IPS DF 6.9 (cell line): ENCODE data around the gene RAD54L.
"Not testable (repeated sequence)": the region's sequence is repeated elsewhere in the genome, so short reads cannot be mapped to it uniquely, and the experiment has no call there.

ENCODE experiments used
- DNase-seq: peaks from one replicate; pipeline ENCODE4 v3.0.0-alpha.2; 2013; ENCODE audit warnings: low read depth, low spot score
- H3K27ac ChIP-seq: one replicate; pipeline ENCODE4 v1.5.1; 2013; ENCODE audit warnings: low read length, control low read depth
- H3K27me3 ChIP-seq: 2 replicates; pipeline ENCODE4 v1.6.1; 2013; ENCODE audit warnings: mild to moderate bottlenecking, low read length; ENCODE audit not compliant: control insufficient read depth, insufficient read depth
- H3K36me3 ChIP-seq: 2 replicates; pipeline ENCODE4 v1.6.1; 2013; ENCODE audit warnings: low read length; ENCODE audit not compliant: control insufficient read depth, insufficient read depth
- H3K4me1 ChIP-seq: 2 replicates; pipeline ENCODE4 v1.6.1; 2013; ENCODE audit warnings: low read length; ENCODE audit not compliant: control insufficient read depth, insufficient read depth
- H3K4me3 ChIP-seq: 2 replicates; pipeline ENCODE4 v1.5.1; 2013; ENCODE audit warnings: mild to moderate bottlenecking, low read length
- H3K9me3 ChIP-seq: 2 replicates; pipeline ENCODE4 v1.6.1; 2013; ENCODE audit warnings: low read length, inconsistent platforms; ENCODE audit not compliant: control insufficient read depth, insufficient read depth
- WGBS: extraction: QIAGEN DNeasy Blood & Tissue Kit; methylation state at CpG from one replicate; pipeline ENCODE4 v1.1.7; 2013; ENCODE audit warnings: mixed read lengths, missing lambda C conversion rate; ENCODE audit not compliant: insufficient read length, insufficient coverage; 5-methylcytosine and 5-hydroxymethylcytosine counted together

Gene RAD54L

DNA sequence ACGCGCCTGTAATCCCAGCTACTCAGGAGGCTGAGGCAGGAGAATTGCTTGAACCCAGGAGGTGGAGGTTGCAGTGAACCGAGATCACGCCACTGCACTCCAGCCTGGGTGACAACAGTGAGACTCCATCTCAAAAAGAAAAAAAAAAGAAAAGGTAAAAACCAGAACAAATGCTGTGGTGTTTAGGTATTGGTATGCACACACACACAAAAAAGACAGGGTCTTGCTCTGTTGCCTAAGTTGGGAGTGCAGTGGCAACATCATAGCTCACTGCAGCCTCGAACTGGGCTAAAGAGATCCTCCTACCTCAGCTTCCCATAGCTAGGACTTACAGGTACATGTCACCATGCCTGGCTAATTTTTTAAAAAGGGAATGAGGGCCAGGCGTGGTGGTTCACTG lies 71.7 kb downstream of the RAD54L start:
- not testable (repeated sequence) for H3K36me3 ChIP-seq, H3K27ac ChIP-seq, H3K9me3 ChIP-seq, H3K4me1 ChIP-seq, H3K4me3 ChIP-seq, H3K27me3 ChIP-seq, DNase-seq
- WGBS, result no CpG with 5 or more reads among the region's 6 CpGs

DNA sequence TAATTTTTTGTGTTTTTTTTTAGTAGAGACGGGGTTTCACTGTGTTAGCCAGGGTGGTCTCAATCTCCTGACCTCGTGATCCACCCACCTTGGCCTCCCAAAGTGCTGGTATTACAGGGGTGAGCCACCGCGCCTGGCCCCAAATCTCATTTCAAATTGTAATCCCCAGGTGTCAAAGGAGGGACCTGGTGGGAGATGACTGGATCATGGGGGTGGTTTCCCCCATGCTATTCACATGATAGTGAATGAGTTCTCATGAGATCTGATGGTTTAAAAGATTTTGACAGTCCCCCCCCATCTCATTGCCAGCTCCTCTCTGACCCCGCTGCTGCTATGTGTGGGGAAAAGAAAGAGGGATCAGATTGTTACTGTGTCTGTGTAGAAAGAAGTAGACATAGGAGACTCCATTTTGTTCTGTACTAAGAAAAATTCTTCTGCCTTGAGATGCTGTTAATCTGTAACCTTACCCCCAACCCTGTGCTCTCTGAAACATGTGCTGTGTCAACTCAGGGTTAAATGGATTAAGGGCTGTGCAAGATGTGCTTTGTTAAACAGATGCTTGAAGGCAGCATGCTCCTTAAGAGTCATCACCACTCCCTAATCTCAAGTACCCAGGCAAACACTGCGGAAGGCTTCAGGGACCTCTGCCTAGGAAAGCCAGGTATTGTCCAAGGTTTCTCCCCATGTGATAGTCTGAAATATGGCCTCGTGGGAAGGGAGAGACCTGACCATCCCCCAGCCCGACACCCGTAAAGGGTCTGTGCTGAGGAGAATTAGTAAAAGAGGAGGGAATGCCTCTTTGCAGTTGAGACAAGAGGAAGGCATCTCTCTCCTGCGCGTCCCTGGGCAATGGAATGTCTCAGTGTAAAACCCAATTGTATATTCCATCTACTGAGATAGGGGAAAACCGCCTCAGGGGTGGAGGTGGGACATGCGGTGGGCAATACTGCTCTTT lies 72.7 kb downstream of the RAD54L start:
- not testable (repeated sequence) for H3K9me3 ChIP-seq, DNase-seq, H3K27me3 ChIP-seq, H3K27ac ChIP-seq, H3K36me3 ChIP-seq, H3K4me1 ChIP-seq, H3K4me3 ChIP-seq
- WGBS, result no CpG with 5 or more reads among the region's 13 CpGs

DNA sequence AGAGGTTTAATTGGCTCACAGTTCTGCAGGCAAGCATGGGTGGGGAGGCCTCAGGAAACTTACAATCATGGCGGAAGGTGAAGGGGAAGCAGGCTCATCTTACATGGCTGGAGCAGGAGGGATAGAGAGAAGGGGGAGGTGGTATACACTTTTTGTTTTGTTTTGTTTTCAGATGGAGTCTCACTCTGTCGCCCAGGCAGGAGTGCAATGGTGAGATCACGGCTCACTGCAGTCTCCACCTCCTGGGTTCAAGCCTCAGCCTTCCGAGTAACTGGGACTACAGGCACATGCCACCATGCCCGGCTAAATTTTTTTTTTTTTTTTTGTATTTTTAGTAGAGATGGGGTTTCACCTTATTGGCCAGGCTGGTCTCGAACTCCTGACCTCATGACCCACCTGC lies 74.6 kb downstream of the RAD54L start:
- no CpG with 5 or more reads among the region's 6 CpGs for WGBS
- not testable (repeated sequence) for H3K27ac ChIP-seq, H3K4me3 ChIP-seq, H3K9me3 ChIP-seq, H3K27me3 ChIP-seq, H3K36me3 ChIP-seq, DNase-seq, H3K4me1 ChIP-seq

DNA sequence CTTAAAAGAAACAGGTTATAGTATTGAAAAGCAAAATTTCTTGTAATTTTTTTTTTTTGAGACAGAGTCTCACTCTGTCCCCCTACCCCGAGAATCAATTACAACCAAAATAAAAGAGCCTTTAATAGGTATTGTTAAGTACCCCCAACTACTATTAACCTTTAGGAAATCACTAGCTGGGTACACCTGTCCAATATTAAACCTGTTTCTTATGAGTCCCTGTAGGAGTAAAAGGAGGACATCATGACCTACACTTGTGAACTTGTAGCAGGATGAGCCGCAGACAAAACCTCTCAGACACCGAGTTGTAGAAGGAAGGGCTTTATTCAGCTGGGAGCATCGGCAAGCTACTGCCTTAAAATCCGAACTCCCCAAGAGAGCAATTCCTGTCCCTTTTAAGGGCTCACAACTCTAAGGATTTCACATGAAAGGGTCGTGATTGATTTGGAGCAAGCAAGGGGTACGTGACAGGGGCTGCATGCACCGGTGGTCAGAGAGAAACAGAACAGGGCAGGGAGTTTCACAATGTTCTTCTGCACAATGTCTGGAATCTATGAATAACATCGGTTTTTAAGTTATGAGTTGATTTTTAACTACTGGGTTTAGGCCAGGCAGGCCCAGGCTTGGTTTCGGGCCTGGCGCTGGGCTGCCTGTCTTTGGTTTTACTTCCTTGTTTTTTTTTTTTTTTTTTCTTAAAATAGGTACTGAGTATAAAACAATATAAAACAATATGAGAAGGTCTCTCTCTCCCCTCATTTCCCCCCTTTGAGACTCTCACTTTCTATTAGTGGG lies 77.9 kb downstream of the RAD54L start:
- not testable (repeated sequence) for H3K4me1 ChIP-seq, H3K27ac ChIP-seq, H3K36me3 ChIP-seq, H3K4me3 ChIP-seq, H3K9me3 ChIP-seq, H3K27me3 ChIP-seq, DNase-seq
- no CpG with 5 or more reads among the region's 11 CpGs for WGBS
